ENCODE results near the gene FOXN1. TPM values are rescaled to one million over a fixed set of nuclear protein-coding genes. Genes with fewer than 3 reads are reported as not detected.

Gene FOXN1
- total RNA-seq, 1 experiment from 2014 or later = not detected

GRCh38 chr17:28478712-28479615 lies 27.2 kb upstream of the FOXN1 start:
- Histone ChIP-seq H3K9me3 (ENCODE audit: low read length) (no peaks in the 10 kb centered on the region), H3K79me2 (ENCODE audit: low read length) (no peaks in the 10 kb centered on the region), H3K4me2 (ENCODE audit: low read length) (no peak overlapping the region), H3K4me1 (ENCODE audit: insufficient read depth, low read length) (no peaks in the 10 kb centered on the region), H3K9ac (ENCODE audit: low read length) (no peak overlapping the region), H3K4me3 (ENCODE audit: low read length) (no peak overlapping the region), H3F3A (ENCODE audit: low read length, unreplicated experiment) (no peaks in the 10 kb centered on the region), H2AFZ (ENCODE audit: low read length) (no peak overlapping the region), H3K27me3 (ENCODE audit: low read length) (no peaks in the 10 kb centered on the region), H3K9me2 (replicated peaks; ENCODE audit: low read length) (no peaks in the 10 kb centered on the region), H3K27ac (ENCODE audit: low read length) (no peak overlapping the region), H4K20me1 (ENCODE audit: low read length) (no peaks in the 10 kb centered on the region), H3K36me3 (ENCODE audit: low read depth, low read length) (no peaks in the 10 kb centered on the region)
- TF ChIP-seq EZH2phosphoT487 (IDR thresholded peaks at IDR 0.05; ENCODE audit: borderline replicate concordance, low read length) (no peak), CTCF (conservative IDR thresholded peaks at IDR 0.05; ENCODE audit: low read depth, low read length) (no peak), EZH2 (IDR thresholded peaks at IDR 0.05; ENCODE audit: low read length, unreplicated experiment) (no peak)
- ATAC-seq (no peak), DNase-seq (peak; percentile 4)
- no TSS peak for BruUV-seq (replicated peaks)
- CTCF ChIA-PET = no interaction called here
- POLR2A ChIA-PET (ENCODE audit: unreplicated experiment) = no interaction called here
- intact Hi-C loops (cut with micrococcal nuclease) = no loop called here

- no peaks in the 10 kb centered on the region for H3K79me2 ChIP-seq (ENCODE audit: low read length)
- BruUV-seq (replicated peaks) = no TSS peak
- no peaks in the 10 kb centered on the region for H3K4me1 ChIP-seq (ENCODE audit: insufficient read depth, low read length)
- H2AFZ ChIP-seq (ENCODE audit: low read length) = no peak overlapping the region
- DNase-seq (no peak), ATAC-seq (no peak)
- H4K20me1 ChIP-seq (ENCODE audit: low read length) = no peaks in the 10 kb centered on the region
- TF ChIP-seq EZH2 (IDR thresholded peaks at IDR 0.05; ENCODE audit: low read length, unreplicated experiment) = no peak
- no peak for TF ChIP-seq EZH2phosphoT487 (IDR thresholded peaks at IDR 0.05; ENCODE audit: borderline replicate concordance, low read length)
- no peak for TF ChIP-seq CTCF (conservative IDR thresholded peaks at IDR 0.05; ENCODE audit: low read depth, low read length)
- H3K4me2 ChIP-seq (ENCODE audit: low read length) = no peak overlapping the region
- intact Hi-C loops (cut with micrococcal nuclease) = no loop called here
- no peak overlapping the region for H3K4me3 ChIP-seq (ENCODE audit: low read length)
- no peaks in the 10 kb centered on the region for H3K9me3 ChIP-seq (ENCODE audit: low read length)
- no peak overlapping the region for H3K9ac ChIP-seq (ENCODE audit: low read length)
- H3K27me3 ChIP-seq (ENCODE audit: low read length) = no peaks in the 10 kb centered on the region
- no peaks in the 10 kb centered on the region for H3F3A ChIP-seq (ENCODE audit: low read length, unreplicated experiment)
- H3K36me3 ChIP-seq (ENCODE audit: low read depth, low read length) = no peaks in the 10 kb centered on the region
- ChIA-PET POLR2A (ENCODE audit: unreplicated experiment) (no interaction called here), CTCF (no interaction called here)
- no peaks in the 10 kb centered on the region for H3K9me2 ChIP-seq (replicated peaks; ENCODE audit: low read length)
- no peak overlapping the region for H3K27ac ChIP-seq (ENCODE audit: low read length)
Observed at GRCh38 chr17:28480278-28480677, 25.9 kb upstream of the FOXN1 start.

All from PC-3 (cell line).